ENCODE data around the gene JAK2.

The JAK2 gene

GRCh38 chr9:5085993-5086392, 100.9 kb downstream of the JAK2 start:
- Histone ChIP-seq H3K9me3 (ENCODE audit: control insufficient read depth, insufficient read depth, low read depth, low read length) (no peaks in the 10 kb centered on the region), H3K27ac (ENCODE audit: extremely low read depth, low read depth, low read length) (no peak overlapping the region), H3K36me3 (ENCODE audit: control insufficient read depth in 2 of 2, insufficient read depth in 1 of 2, low read length in 2 of 2) (peaks cover 0 to 11% of the 10 kb centered on the region in 2 experiments; a peak in 1 of 3 replicates), H3K4me1 (ENCODE audit: control insufficient read depth, insufficient read depth, low read length) (no peaks in the 10 kb centered on the region), H3K4me3 (ENCODE audit: low read depth, low read length) (no peak overlapping the region)
- TF ChIP-seq ZNF362 (tag by site-specific recombination; IDR thresholded peaks at IDR 0.05), result no peak
- no peak for TF ChIP-seq ZNF274 (IDR thresholded peaks at IDR 0.05; ENCODE audit: low read length)
- no peak for TF ChIP-seq ZNF274 (tag by site-specific recombination; IDR thresholded peaks at IDR 0.05; ENCODE audit: borderline replicate concordance)
- no peak for TF ChIP-seq ZNF398 (tag by site-specific recombination; IDR thresholded peaks at IDR 0.05)
- TF ChIP-seq KLF7 (tag by site-specific recombination; IDR thresholded peaks at IDR 0.05; ENCODE audit: borderline replicate concordance), result no peak
- TF ChIP-seq YY1 (tag by site-specific recombination; IDR thresholded peaks at IDR 0.05), result no peak
- no peak for TF ChIP-seq ZNF175 (tag by site-specific recombination; IDR thresholded peaks at IDR 0.05)
- no peak for TF ChIP-seq ZNF600 (tag by site-specific recombination; IDR thresholded peaks at IDR 0.05)
- TF ChIP-seq ZBTB6 (tag by site-specific recombination; IDR thresholded peaks at IDR 0.05), result no peak
- no peak for TF ChIP-seq ELK4 (IDR thresholded peaks at IDR 0.05; ENCODE audit: borderline replicate concordance, low read depth, low read length)
- CTCF ChIA-PET, result no interaction called here
- POLR2A ChIA-PET, result no interaction called here

- no peaks in the 10 kb centered on the region for H3K4me1 ChIP-seq (ENCODE audit: control insufficient read depth, insufficient read depth, low read length)
- H3K4me3 ChIP-seq (ENCODE audit: low read depth, low read length), result no peak overlapping the region
- no peak for TF ChIP-seq YY1 (tag by site-specific recombination; IDR thresholded peaks at IDR 0.05)
- no peak for TF ChIP-seq MEIS1 (CRISPR knock-in tag; IDR thresholded peaks at IDR 0.05; ENCODE audit: borderline replicate concordance)
- no peak for TF ChIP-seq ZNF677 (tag by site-specific recombination; IDR thresholded peaks at IDR 0.05)
- TF ChIP-seq ZSCAN5A (tag by site-specific recombination; IDR thresholded peaks at IDR 0.05), result no peak
- TF ChIP-seq ZNF10 (tag by site-specific recombination; IDR thresholded peaks at IDR 0.05), result no peak
- TF ChIP-seq ZNF426 (tag by site-specific recombination; IDR thresholded peaks at IDR 0.05), result no peak
- TF ChIP-seq SETDB1 (IDR thresholded peaks at IDR 0.05; ENCODE audit: insufficient read length, low read length), result no peak
- no peak for TF ChIP-seq HOXD13 (CRISPR knock-in tag; IDR thresholded peaks at IDR 0.05; ENCODE audit: borderline replicate concordance)
- TF ChIP-seq ZNF433 (tag by site-specific recombination; IDR thresholded peaks at IDR 0.05; ENCODE audit: low read depth), result no peak
- no peak for TF ChIP-seq ZNF571 (tag by site-specific recombination; IDR thresholded peaks at IDR 0.05)
- no peak for TF ChIP-seq ZSCAN30 (tag by site-specific recombination; IDR thresholded peaks at IDR 0.05)
- TF ChIP-seq SALL2 (tag by site-specific recombination; IDR thresholded peaks at IDR 0.05; ENCODE audit: borderline replicate concordance), result no peak
- no peak for TF ChIP-seq ZNF26 (tag by site-specific recombination; IDR thresholded peaks at IDR 0.05)
- no peak for TF ChIP-seq ZNF704 (tag by site-specific recombination; IDR thresholded peaks at IDR 0.05)
- no peak for TF ChIP-seq SP3 (tag by site-specific recombination; IDR thresholded peaks at IDR 0.05)
- no peak for TF ChIP-seq ZNF202 (tag by site-specific recombination; IDR thresholded peaks at IDR 0.05; ENCODE audit: borderline replicate concordance)
- no peak for TF ChIP-seq BCL11B (tag by site-specific recombination; IDR thresholded peaks at IDR 0.05; ENCODE audit: low read depth)
- no peaks in the 10 kb centered on the region for H3K9me3 ChIP-seq (ENCODE audit: control insufficient read depth, insufficient read depth, low read depth, low read length)
- peaks cover 0 to 11% of the 10 kb centered on the region in 2 experiments; a peak in 1 of 3 replicates for H3K36me3 ChIP-seq (ENCODE audit: control insufficient read depth in 2 of 2, insufficient read depth in 1 of 2, low read length in 2 of 2)
- POLR2A ChIA-PET, result interaction anchor here (0.7 kb wide), 1 partner anchor 37 kb away, joined by 4 read pairs; no protein-coding TSS in a partner anchor
- CTCF ChIA-PET, result interaction anchor here (0.7 kb wide), 1 partner anchor 359 kb away, joined by 3 read pairs; no protein-coding TSS in a partner anchor
- H3K27ac ChIP-seq (ENCODE audit: extremely low read depth, low read depth, low read length), result no peak overlapping the region
Measured at GRCh38 chr9:5089737-5090136, 104.7 kb downstream of the JAK2 start.
